Heart right ventricle (tissue), 16 donors: Measurements from ENCODE around the gene SH3D21. TPM values are rescaled to one million over a fixed set of nuclear protein-coding genes. Genes with fewer than 3 reads are reported as not detected.

Experiments used
- ATAC-seq, 8 donors: fragments of 200-7000 bp; cut with Tn5 transposase; one replicate each; pipeline ENCODE4 v1.9.1; 2020; ENCODE audit warnings: mild to moderate bottlenecking in 8 of 8, moderate library complexity in 8 of 8, moderate number of reproducible peaks in 1 of 8
- DNase-seq, 2 donors: peaks; one replicate each; pipeline ENCODE4 v3.0.0-alpha.2; 2020
- H3K27ac ChIP-seq, 10 donors: fragments of 200-600 bp; sonication (generic) in 2 of 10; one replicate each; pipeline versions ENCODE4 v1.5.0 to v1.8.0; 2020 to 2022; ENCODE audit warnings: mild to moderate bottlenecking in 3 of 10
- H3K27me3 ChIP-seq, 7 donors: fragments of 200-600 bp; one replicate each; pipeline ENCODE4 v1.8.0; 2021 to 2022; ENCODE audit warnings: mild to moderate bottlenecking in 2 of 7
- H3K36me3 ChIP-seq, 9 donors: fragments of 200-600 bp; sonication (generic) in 1 of 9; one replicate each; pipeline versions ENCODE4 v1.5.0 to v1.8.0; 2020 to 2022; ENCODE audit warnings: mild to moderate bottlenecking in 2 of 9
- H3K4me1 ChIP-seq, 9 donors: fragments of 200-600 bp; sonication (generic) in 1 of 9; one replicate each; pipeline versions ENCODE4 v1.5.0 to v1.8.0; 2020 to 2022; ENCODE audit warnings: mild to moderate bottlenecking in 4 of 9
- H3K4me3 ChIP-seq, 10 donors: fragments of 200-600 bp; sonication (generic) in 2 of 10; one replicate each; pipeline versions ENCODE4 v1.5.0 to v1.8.0; 2020 to 2022; ENCODE audit warnings: mild to moderate bottlenecking in 7 of 10, moderate library complexity in 2 of 10
- H3K9me3 ChIP-seq, 11 donors: fragments of 200-600 bp in 10 of 11; sonication (generic) in 2 of 11; one replicate each; pipeline versions ENCODE4 v1.5.0 to v1.8.0; 2013 to 2022; ENCODE audit warnings: mild to moderate bottlenecking in 2 of 11, control low read depth in 1 of 11, moderate library complexity in 1 of 11
- WGBS, 2 donors: extraction: QIAGEN DNeasy Blood & Tissue Kit; methylation state at CpG; one replicate each; pipeline ENCODE4 v1.1.7; 2013; ENCODE audit warnings: inconsistent platforms in 1 of 2; 5-methylcytosine and 5-hydroxymethylcytosine counted together
- intact Hi-C, 10 donors: fragments of 100-400 bp; cut with DNase I; formaldehyde crosslinking; loops; one replicate each; pipeline versions ENCODE4 v1.11.1 to v1.14.2; 2022
- polyA plus RNA-seq, 2 donors: library from polyadenylated mRNA; stranded (reverse); fragments of 200-250 nt; gene quantifications; one replicate each; pipeline ENCODE4 v1.2.3, GENCODE V29; 2013
- total RNA-seq, 10 donors: library from RNA; stranded (reverse); fragmentation: NEBNext Ultra II Directional in 3 of 10; extraction: Animal tissue kit (Norgen Biotek cat#: 25700) in 3 of 10; gene quantifications; one replicate each; pipeline versions ENCODE4 v1.2.1 to v1.2.4, GENCODE V29; 2021 to 2023
- TF ChIP-seq, protein P1 (sequence below), 9 donors: fragments of 200-600 bp; sonication (generic) in 2 of 9; IDR thresholded peaks; one replicate each; pipeline versions ENCODE4 v1.5.0 to v1.8.0; 2021 to 2022; ENCODE audit warnings: antibody characterized with exemption in 9 of 9, mild to moderate bottlenecking in 5 of 9, moderate library complexity in 1 of 9
- donor health status: Arrhythmogenic right ventricular cardiomyopathy.
- donor health status: ischemic (EF 13 %, LVEDD 7.1; RV severe dilation, severe dysfunction).
- donor health status: healthy with polysubstance abuse.
- donor health status: DM: no; HTN: yes; CAD: no.
- donor health status: DM: no; HTN: no; CAD: no.
- donor health status: ischemic (EF 25% LVEDD 6.9; RV normal size, moderate dysfunction).
- donor health status: ischemic (EF 25% LVEDD 5.7; RV mildly dilated, moderate dysfunction).
- donor health status: healthy.
- donor health status: DM: yes; HTN: yes; CAD: no.
- donor health status: Ischemic cardiomyopathy.
- donor health status: ischemic (EF 35%, LVEDD 5.7; RV mildly dilated, moderate dysfunction).
- donor health status: nonischemic (EF 11% LVEDD 7.7; RV severe dilation, severe dysfunction).
- donor health status: DM: yes; HTN: yes; CAD: no.
- donor health status: PGD.
- donor health status: ischemic (EF 29% LVEDD 5.4; RV normal size, mild dysfunction).
- donor health status: nonischemic (EF 23%, LVEDD 6.1; RV moderate dilation, normal function).

The SH3D21 gene
- total and polyA plus RNA-seq, 12 donors: 0.58 to 4.8 (median 1.7) TPM

GRCh38 chr1:36307601-36308330 is 1.6 kb downstream of the SH3D21 start:
- intact Hi-C loops: loop anchor here in 4 of 10 donors (5.0 to 10.0 kb wide), 3 partner anchors 57 to 107 kb away; no protein-coding TSS in a partner anchor
- Histone ChIP-seq H3K36me3 (peaks cover 0 to 43% (median 18%) of the 10 kb centered on the region in 9 donors), H3K9me3 (no peaks in the 10 kb centered on the region), H3K4me3 (peak overlapping the region in 9 of 10 donors; percentile 65 to 98 (median 82)), H3K27ac (peak overlapping the region in 2 of 10 donors; percentile 79 to 85), H3K4me1 (peaks cover 4 to 33% (median 18%) of the 10 kb centered on the region in 9 donors), H3K27me3 (no peaks in the 10 kb centered on the region)
- WGBS, 2 donors: 83 to 87% methylated on average over 10 of the region's 10 CpGs
- ATAC-seq: peak in 1 of 8 donors; percentile 9
- TF ChIP-seq, protein P1, sequence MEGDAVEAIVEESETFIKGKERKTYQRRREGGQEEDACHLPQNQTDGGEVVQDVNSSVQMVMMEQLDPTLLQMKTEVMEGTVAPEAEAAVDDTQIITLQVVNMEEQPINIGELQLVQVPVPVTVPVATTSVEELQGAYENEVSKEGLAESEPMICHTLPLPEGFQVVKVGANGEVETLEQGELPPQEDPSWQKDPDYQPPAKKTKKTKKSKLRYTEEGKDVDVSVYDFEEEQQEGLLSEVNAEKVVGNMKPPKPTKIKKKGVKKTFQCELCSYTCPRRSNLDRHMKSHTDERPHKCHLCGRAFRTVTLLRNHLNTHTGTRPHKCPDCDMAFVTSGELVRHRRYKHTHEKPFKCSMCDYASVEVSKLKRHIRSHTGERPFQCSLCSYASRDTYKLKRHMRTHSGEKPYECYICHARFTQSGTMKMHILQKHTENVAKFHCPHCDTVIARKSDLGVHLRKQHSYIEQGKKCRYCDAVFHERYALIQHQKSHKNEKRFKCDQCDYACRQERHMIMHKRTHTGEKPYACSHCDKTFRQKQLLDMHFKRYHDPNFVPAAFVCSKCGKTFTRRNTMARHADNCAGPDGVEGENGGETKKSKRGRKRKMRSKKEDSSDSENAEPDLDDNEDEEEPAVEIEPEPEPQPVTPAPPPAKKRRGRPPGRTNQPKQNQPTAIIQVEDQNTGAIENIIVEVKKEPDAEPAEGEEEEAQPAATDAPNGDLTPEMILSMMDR (IDR thresholded peaks at IDR 0.05): no peak
- DNase-seq: no peak

- no peak for DNase-seq
- TF ChIP-seq, protein P1 (IDR thresholded peaks at IDR 0.05): no peak
- H3K9me3 ChIP-seq: no peaks in the 10 kb centered on the region
- WGBS, 2 donors: 99 to 100% methylated on average over 7 of the region's 7 CpGs
- H3K27ac ChIP-seq: no peak overlapping the region
- peaks cover 0 to 27% (median 3%) of the 10 kb centered on the region in 9 donors for H3K36me3 ChIP-seq
- intact Hi-C loops: loop anchor here in 4 of 10 donors (5.0 to 10.0 kb wide), 3 partner anchors 55 to 105 kb away; no protein-coding TSS in a partner anchor
- peaks cover 4 to 28% (median 18%) of the 10 kb centered on the region in 9 donors for H3K4me1 ChIP-seq
- H3K4me3 ChIP-seq: no peak overlapping the region
- no peaks in the 10 kb centered on the region for H3K27me3 ChIP-seq
- ATAC-seq: no peak
Measured at GRCh38 chr1:36309397-36309796, 3.2 kb downstream of the SH3D21 start.

DNA sequence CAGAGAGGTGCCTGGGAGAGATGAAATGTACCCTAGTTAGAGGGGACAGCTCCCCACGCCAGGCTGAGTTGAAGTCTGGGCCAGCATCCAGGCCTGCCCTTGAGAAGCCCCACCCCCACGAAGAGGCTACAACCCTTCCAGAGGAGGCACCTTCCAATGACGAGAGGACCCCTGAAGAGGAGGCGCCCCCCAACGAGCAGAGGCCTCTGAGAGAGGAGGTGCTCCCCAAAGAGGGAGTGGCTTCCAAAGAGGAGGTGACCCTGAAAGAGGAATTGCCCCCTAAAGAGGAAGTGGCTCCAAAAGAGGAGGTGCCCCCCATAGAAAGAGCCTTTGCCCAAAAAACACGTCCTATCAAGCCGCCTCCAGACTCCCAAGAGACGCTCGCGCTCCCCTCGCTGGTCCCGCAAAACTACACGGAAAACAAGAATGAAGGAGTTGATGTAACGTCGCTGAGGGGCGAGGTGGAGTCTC is 14.2 kb downstream of the SH3D21 start:
- Histone ChIP-seq H3K36me3 (peaks cover 0 to 13% (median 0%) of the 10 kb centered on the region in 9 donors), H3K4me1 (peaks cover 12 to 48% (median 33%) of the 10 kb centered on the region in 9 donors), H3K27me3 (no peaks in the 10 kb centered on the region), H3K4me3 (peak overlapping the region in 9 of 10 donors; percentile 30 to 98 (median 86)), H3K27ac (peak overlapping the region in 9 of 10 donors; percentile 81 to 97 (median 95)), H3K9me3 (no peaks in the 10 kb centered on the region)
- no peak for DNase-seq
- no peak for ATAC-seq
- TF ChIP-seq, protein P1 (IDR thresholded peaks at IDR 0.05): no peak
- WGBS, 2 donors: 56 to 65% methylated on average over 16 of the region's 16 CpGs
- intact Hi-C loops: loop anchor here in 2 of 10 donors (5.0 kb wide), 2 partner anchors 47 to 67 kb away; partner anchors contain the start of gene STK40 (in 1 of the 2)

DNA sequence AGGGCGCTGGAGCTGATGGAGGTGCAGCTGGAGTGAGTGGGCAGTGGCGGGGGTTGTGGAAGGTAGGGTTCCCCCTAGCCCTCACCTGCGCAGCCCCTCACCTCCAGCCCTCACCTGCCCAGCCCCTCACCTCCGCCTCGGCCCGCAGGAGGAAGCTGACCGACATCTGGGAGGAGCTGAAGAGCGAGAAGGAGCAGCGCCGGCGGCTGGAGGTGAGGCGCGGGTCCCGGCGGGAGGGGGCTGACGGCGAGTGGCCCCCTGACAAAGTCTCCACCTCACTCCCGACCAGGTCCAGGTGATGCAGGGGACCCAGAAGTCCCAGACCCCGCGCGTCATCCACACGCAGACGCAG is 14.6 kb downstream of the SH3D21 start:
- no peak for DNase-seq
- 46 to 48% methylated on average over 23 of the region's 23 CpGs for WGBS, 2 donors
- H3K27me3 ChIP-seq: no peaks in the 10 kb centered on the region
- H3K4me3 ChIP-seq: peak overlapping the region; percentile 1 to 98 (median 86)
- intact Hi-C loops: loop anchor here in 2 of 10 donors (5.0 kb wide), 2 partner anchors 47 to 67 kb away; partner anchors contain the start of gene STK40 (in 1 of the 2)
- TF ChIP-seq, protein P1 (IDR thresholded peaks at IDR 0.05): no peak
- H3K9me3 ChIP-seq: no peaks in the 10 kb centered on the region
- H3K27ac ChIP-seq: peak overlapping the region in 9 of 10 donors; percentile 81 to 97 (median 95)
- peaks cover 0 to 13% (median 0%) of the 10 kb centered on the region in 9 donors for H3K36me3 ChIP-seq
- ATAC-seq: no peak
- peaks cover 12 to 48% (median 33%) of the 10 kb centered on the region in 9 donors for H3K4me1 ChIP-seq
